MCF 10A (cell line): ENCODE data around the gene BCLAF3. TPM values are rescaled to one million over a fixed set of nuclear protein-coding genes. Genes with fewer than 3 reads are reported as not detected.
A peak's percentile ranks its signal among the peaks of the same experiment; 100 is the strongest.

Source experiments
- Bru-seq: library from RNA; stranded (reverse); fragments of 400-500 nt; gene quantifications from one replicate; lab custom pipeline; 2021; lab: Mats Ljungman, UMichigan
- BruChase-seq, 2 experiments: library from RNA; stranded (reverse); fragments of 400-500 nt; gene quantifications; one replicate each; lab custom pipeline; 2021; lab: Mats Ljungman, UMichigan
- BruUV-seq: library from RNA; stranded (reverse); fragments of 400-500 nt; replicated peaks from 2 replicates; lab custom pipeline; 2021; lab: Mats Ljungman, UMichigan
- CTCF ChIA-PET: fragments of 300-600 bp; sonication (Branson Sonifier 250); formaldehyde crosslinking; extraction: SDS; loops from one replicate; lab custom pipeline; 2021; ENCODE audit warnings: antibody characterized with exemption, inconsistent platforms; lab: Yijun Ruan, JAX
- POLR2A ChIA-PET: fragments of 300-600, 350-650 bp; sonication (Branson Sonifier 250); formaldehyde crosslinking; extraction: SDS; loops from one replicate; lab custom pipeline; 2020; ENCODE audit warnings: antibody characterized with exemption, inconsistent platforms; lab: Yijun Ruan, JAX
- DNase-seq: peaks from one replicate; pipeline ENCODE4 v3.0.0-alpha.2; 2018; ENCODE audit not compliant: unreplicated experiment
- H3K27ac Mint-ChIP-seq: one replicate; pipeline ENCODE4 v1.8.0; 2022; ENCODE audit warnings: mild to moderate bottlenecking, low read depth, mixed read lengths; ENCODE audit not compliant: unreplicated experiment
- H3K27me3 Mint-ChIP-seq: one replicate; pipeline ENCODE4 v1.8.0; 2022; ENCODE audit warnings: mixed read lengths; ENCODE audit not compliant: insufficient read depth, unreplicated experiment
- H3K36me3 Mint-ChIP-seq: one replicate; pipeline ENCODE4 v1.8.0; 2022; ENCODE audit warnings: mild to moderate bottlenecking, moderate library complexity, mixed read lengths; ENCODE audit not compliant: insufficient read depth, unreplicated experiment
- H3K4me1 Mint-ChIP-seq: one replicate; pipeline ENCODE4 v1.8.0; 2022; ENCODE audit warnings: mixed read lengths; ENCODE audit not compliant: insufficient read depth, unreplicated experiment
- H3K4me3 Mint-ChIP-seq: one replicate; pipeline ENCODE4 v1.8.0; 2022; ENCODE audit warnings: mild to moderate bottlenecking, moderate library complexity, mixed read lengths; ENCODE audit not compliant: unreplicated experiment
- H3K9me3 Mint-ChIP-seq: one replicate; pipeline ENCODE4 v1.8.0; 2022; ENCODE audit warnings: mixed read lengths; ENCODE audit not compliant: unreplicated experiment
- CTCF ChIP-seq: fragments of 200-600 bp; IDR thresholded peaks from one replicate; pipeline ENCODE4 v1.8.0; 2022; ENCODE audit warnings: antibody characterized with exemption, mild to moderate bottlenecking; ENCODE audit not compliant: unreplicated experiment
- intact Hi-C: fragments of 100-400 bp; cut with micrococcal nuclease; formaldehyde crosslinking; loops from 2 replicates; pipeline ENCODE4 v1.14.1; 2022
- long read RNA-seq: library from polyadenylated mRNA; stranded (forward); transcript quantifications from one replicate; pipeline ENCODE4 v2.0.0, GENCODE V29; 2022
- total RNA-seq: library from RNA; stranded (reverse); gene quantifications from 2 replicates; pipeline ENCODE4 v1.2.3, GENCODE V29; 2022

BCLAF3 gene
- 8.6 and 9.6 TPM in 2 replicates for total RNA-seq
- percentile 71 among the genes with signal in this experiment for Bru-seq, nascent RNA
- BruChase-seq, experiment 1, labeled RNA remaining after a 6-hour chase = percentile 74 among the genes with signal in this experiment
- percentile 76 among the genes with signal in this experiment for BruChase-seq, experiment 2, labeled RNA remaining after a 2-hour chase
- long read RNA-seq, partial matches to known transcripts = 2 of 16 reads
- long read RNA-seq, other reads (novel, unspliced or antisense) = 14 of 16 reads

GRCh38 chrX:19990556-19991349, at the start of gene BCLAF3:
Gene BCLAF3, minus strand, starts transcription at chrX:19991061. Its CDS starts 20,797 bp downstream, at chrX:19970264.
- POLR2A ChIA-PET = interaction anchor here (1.1 kb wide), 1 partner anchor 86 kb away, joined by 3 read pairs; no protein-coding TSS in a partner anchor
- intact Hi-C loops = loop anchor here (1.0 kb wide), 3 partner anchors 77 to 251 kb away; no protein-coding TSS in a partner anchor
- Mint-ChIP-seq H3K4me3 (peak within 1 kb of the TSS; percentile 69), H3K4me1 (peaks cover 7% of the 10 kb centered on the region), H3K9me3 (peaks cover 9% of the 10 kb centered on the region), H3K27me3 (peaks cover 22% of the 10 kb centered on the region), H3K27ac (peak within 1 kb of the TSS; percentile 1), H3K36me3 (no peaks in the 10 kb centered on the region)
- DNase-seq = peak; percentile 80
- TF ChIP-seq CTCF = peak; percentile 70
- no TSS peak for BruUV-seq
- CTCF ChIA-PET = interaction anchor here (0.7 to 2.1 kb wide), 11 partner anchors 9 to 242 kb away, joined by 3 to 6 read pairs (median 3); no protein-coding TSS in a partner anchor

DNA sequence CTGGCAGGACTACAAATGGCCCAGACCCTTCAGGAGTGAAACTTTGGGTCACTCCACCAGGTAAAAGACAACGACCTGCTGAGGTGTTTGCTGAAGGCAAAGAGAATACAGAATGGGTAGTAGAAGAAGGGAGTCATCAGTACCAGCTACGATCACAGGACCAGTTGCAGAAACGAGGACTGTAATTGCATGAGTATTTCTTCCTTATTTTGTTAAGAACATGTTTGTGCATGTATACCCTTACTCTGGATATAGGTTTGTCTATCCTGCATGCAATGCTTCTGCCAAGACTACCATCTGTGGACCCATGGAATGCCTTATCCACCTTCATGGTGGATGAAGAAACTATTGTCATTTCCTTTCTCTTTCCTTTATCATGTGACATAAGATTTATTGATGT, 48.1 kb upstream of the BCLAF3 start:
- no peak for DNase-seq
- ChIA-PET POLR2A (interaction anchor here (0.7 kb wide), 1 partner anchor 1049 kb away, joined by 3 read pairs; no protein-coding TSS in a partner anchor), CTCF (no interaction called here)
- peaks cover 48% of the 10 kb centered on the region for H3K27me3 Mint-ChIP-seq
- no peak for TF ChIP-seq CTCF
- no peak overlapping the region for H3K4me3 Mint-ChIP-seq
- H3K9me3 Mint-ChIP-seq = no peaks in the 10 kb centered on the region
- no peaks in the 10 kb centered on the region for H3K4me1 Mint-ChIP-seq
- no peaks in the 10 kb centered on the region for H3K36me3 Mint-ChIP-seq
- H3K27ac Mint-ChIP-seq = no peak overlapping the region
- no TSS peak for BruUV-seq
- intact Hi-C loops = no loop called here

- POLR2A ChIA-PET = interaction anchor here (0.7 kb wide), 1 partner anchor 55 kb away, joined by 3 read pairs; no protein-coding TSS in a partner anchor
- H3K4me1 Mint-ChIP-seq = no peaks in the 10 kb centered on the region
- no peak overlapping the region for H3K4me3 Mint-ChIP-seq
- DNase-seq = no peak
- no peaks in the 10 kb centered on the region for H3K36me3 Mint-ChIP-seq
- CTCF ChIA-PET = no interaction called here
- TF ChIP-seq CTCF = no peak
- intact Hi-C loops = no loop called here
- no TSS peak for BruUV-seq
- H3K27me3 Mint-ChIP-seq = peaks cover 39% of the 10 kb centered on the region
- H3K9me3 Mint-ChIP-seq = no peaks in the 10 kb centered on the region
- H3K27ac Mint-ChIP-seq = no peak overlapping the region
These were observed 46.3 kb upstream of the BCLAF3 start for GRCh38 chrX:20037186-20037585.

DNA sequence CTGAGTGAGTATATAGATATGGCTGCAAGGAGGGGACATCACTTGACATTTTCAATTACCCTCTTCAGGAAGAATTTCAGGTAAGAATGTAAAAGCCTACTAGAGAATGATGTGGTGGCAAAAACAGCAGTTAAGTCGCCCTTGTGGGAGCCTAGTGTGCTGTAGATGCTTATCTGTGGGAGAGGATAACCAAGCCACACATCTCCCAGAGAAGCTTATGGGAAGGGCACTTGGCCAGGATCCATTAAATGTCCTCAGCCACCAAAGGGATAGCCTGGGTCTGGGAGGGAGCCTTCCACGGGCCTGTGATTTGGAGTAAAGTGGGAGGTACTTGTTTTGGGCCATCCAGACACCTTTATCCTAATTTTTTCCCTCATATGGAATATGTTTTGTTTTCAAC, 41.3 kb upstream of the BCLAF3 start:
- no TSS peak for BruUV-seq
- Mint-ChIP-seq H3K9me3 (no peaks in the 10 kb centered on the region), H3K4me1 (no peaks in the 10 kb centered on the region), H3K27me3 (peaks cover 11% of the 10 kb centered on the region), H3K4me3 (no peak overlapping the region), H3K36me3 (no peaks in the 10 kb centered on the region), H3K27ac (no peak overlapping the region)
- no peak for TF ChIP-seq CTCF
- intact Hi-C loops = no loop called here
- ChIA-PET POLR2A (no interaction called here), CTCF (interaction anchor here (0.6 kb wide), 1 partner anchor 33 kb away, joined by 3 read pairs; no protein-coding TSS in a partner anchor)
- DNase-seq = no peak
